GDM1 (cell line): Measurements from ENCODE around the gene BARX2.
"Not testable (repeated sequence)": the region's sequence is repeated elsewhere in the genome, so short reads cannot be mapped to it uniquely, and the experiment has no call there.

Source experiments
- DNase-seq: peaks from one replicate; lab custom pipeline; 2025; lab: John Stamatoyannopoulos, UW

BARX2 gene, protein sequence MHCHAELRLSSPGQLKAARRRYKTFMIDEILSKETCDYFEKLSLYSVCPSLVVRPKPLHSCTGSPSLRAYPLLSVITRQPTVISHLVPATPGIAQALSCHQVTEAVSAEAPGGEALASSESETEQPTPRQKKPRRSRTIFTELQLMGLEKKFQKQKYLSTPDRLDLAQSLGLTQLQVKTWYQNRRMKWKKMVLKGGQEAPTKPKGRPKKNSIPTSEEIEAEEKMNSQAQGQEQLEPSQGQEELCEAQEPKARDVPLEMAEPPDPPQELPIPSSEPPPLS

DNA sequence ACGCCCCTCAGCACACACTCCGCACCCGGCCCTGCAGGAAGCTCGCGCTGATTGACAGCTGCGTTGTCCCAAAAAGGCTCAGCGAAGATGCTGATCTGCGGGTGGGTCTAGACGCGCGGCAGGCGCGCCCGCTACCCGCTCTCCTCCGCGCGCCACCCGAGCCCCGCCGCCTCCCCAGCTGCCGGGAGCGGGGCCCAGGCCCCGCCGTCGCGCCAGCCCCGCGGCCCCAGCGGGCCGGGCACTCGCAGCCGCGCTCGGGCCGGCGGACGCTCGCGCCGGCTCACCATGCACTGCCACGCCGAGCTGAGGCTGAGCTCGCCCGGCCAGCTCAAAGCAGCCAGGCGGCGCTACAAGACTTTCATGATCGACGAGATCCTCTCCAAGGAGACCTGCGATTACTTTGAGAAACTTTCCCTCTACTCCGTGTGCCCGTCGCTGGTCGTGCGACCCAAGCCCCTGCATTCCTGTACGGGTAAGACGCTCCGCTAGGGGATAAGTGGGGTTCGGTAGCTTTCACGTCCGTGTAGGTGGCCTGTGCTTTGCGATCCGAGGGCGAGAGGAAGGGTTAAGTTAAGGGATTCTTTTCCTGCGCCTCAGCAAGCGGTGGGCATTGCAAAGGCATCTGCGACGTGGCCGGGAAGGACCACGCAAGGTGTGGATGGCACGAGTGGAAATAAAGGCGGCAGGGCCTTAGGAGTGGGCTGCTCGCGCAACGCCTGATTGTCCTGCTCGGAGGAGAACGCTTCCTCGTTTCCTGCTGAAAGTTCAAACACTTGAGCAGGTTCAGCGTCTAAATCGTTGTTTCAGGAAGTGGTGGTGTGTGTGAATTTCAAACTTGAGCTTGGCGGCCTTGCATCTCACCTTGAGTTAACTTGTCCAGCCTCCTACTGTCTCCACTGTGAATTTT, at the start of gene BARX2:
TSS of gene BARX2 (plus strand) at position 98 of the 907 bp plus-strand sequence. CDS start at position 286, 188 bp downstream.
- DNase-seq, result no peak

DNA sequence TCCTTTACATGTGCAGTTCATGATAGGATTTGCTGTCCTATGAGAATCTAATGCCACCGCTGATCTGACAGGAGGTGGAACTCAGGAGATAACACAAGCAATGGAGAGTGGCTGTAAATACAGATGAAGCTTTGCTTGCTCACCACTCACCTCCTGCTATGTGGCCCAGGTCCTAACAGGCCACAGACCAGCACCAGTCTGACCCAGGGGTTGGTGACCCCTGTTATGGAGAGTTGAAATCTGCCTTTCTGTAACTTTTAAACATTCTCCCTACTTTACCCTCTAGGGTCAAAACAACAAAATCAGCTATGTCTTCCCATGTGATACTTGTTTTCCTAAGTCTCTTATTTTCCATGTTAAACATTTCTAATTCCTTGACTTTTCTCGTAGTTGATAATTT, 48.7 kb upstream of the BARX2 start:
- no peak for DNase-seq

DNA sequence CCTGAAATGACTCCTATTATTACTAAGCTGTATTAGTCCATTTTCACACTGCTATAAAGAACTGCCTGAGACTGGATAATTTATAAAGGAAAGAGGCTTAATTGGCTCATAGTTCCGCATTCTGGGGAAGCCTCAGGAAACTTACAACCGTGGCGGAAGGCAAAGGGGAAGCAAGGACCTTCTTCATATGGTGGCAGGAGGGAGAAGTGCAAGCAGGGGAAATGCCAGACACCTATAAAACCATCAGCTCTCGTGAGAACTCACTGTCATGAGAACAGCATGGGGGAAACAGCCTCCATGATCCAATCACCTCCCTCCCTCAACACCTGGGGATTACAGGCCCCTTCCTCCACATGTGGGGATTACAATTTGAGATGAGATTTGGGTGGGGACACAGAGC, 47.9 kb upstream of the BARX2 start:
- not testable (repeated sequence) for DNase-seq

DNA sequence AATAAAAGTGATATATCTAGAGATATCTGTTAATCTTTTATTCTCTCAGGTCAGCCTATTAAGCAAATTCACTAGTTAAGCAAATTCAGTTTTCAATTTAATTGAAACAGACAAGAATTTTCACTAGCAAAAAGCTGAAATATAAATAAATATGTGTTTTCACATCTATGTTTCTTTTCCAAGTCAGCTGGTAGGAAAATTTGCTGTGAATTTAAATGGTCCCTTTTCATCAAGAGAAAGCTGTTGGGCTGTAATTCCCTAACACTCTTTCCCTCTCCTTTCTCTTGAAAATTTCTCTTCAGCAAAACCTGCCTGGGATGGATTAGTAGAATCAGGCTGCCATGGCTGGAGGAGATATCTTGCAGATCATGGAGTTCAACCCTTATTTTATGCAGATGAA, 46.9 kb upstream of the BARX2 start:
- no peak for DNase-seq

DNA sequence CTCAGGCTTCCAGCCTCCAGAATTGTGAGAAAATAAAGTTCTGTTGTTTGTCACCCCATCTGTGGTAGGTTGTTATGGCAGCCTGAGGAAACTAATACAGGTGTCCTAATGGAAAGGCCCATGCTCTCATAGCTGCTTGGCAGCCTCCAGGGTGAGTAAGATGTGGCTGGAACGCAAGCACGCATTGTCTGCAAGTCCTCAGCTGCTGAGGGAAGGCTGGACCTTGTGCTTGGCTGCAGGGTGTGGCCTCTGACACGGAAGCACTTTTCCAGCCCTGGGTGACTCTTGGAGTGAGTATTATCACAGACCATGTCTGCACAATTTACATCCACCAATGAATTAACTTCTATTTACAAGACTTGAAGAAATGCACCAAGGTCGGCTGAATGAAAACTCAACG, 44.4 kb upstream of the BARX2 start:
- DNase-seq, result no peak

DNA sequence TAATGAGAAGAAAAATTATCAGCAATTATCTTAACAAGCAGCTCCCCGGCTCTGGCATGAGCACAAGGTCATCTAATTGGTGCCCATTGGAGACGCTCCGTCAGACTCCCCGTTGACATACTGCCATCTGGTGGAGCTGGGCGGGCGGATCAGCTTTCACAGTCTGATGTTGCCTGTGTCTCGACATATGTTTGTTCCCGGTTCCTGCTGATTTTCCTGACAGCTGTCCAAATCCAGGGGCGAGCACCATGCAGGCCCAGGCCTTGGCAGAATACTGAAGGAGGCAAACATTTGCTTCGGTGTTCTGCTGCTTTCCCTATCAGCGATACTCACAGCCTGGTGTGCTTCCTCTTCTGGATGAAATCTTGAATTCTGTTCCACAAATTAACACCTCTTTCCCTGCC, 43.8 kb upstream of the BARX2 start:
- no peak for DNase-seq

DNA sequence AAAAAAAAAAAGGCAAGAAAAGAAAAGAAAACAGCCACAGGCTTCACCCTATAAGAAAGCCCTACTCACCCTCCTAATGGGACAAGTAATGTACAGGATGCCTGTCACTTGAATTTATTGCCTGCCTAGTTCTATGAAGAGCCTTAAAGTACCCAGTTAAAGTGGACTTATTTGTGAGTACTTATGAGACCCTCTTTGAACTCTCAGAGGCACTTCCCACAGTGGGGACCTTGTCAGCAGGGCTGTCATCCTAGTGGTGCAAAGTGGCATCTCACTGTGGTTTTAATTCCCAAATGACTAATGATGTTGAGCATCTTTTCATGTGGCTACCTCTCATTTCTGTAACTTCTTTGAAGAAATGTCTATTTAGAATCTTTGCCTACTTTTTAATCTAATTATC, 41.8 kb upstream of the BARX2 start:
- DNase-seq, result no peak

DNA sequence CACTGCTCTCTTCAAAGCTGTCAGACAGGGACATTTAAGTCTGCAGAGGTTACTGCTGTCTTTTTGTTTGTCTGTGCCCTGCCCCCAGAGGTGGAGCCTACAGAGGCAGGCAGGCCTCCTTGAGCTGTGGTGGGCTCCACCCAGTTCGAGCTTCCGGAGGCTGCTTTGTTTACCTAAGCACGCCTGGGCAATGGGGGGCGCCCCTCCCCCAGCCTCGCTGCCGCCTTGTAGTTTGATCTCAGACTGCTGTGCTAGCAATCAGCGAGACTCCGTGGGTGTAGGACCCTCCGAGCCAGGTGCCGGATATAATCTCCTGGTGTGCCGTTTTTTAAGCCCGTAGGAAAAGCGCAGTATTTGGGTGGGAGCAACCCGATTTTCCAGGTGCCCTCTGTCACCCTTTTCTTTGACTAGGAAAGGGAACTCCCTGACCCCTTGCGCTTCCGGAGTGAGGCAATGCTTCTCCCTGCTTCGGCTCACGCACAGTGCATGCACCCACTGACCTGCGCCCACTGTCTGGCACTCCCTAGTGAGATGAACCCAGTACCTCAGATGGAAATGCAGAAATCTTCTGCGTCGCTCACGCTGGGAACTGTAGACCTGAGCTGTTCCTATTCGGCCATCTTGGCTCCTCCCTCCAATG, 31.2 kb upstream of the BARX2 start:
- DNase-seq, result not testable (repeated sequence)

DNA sequence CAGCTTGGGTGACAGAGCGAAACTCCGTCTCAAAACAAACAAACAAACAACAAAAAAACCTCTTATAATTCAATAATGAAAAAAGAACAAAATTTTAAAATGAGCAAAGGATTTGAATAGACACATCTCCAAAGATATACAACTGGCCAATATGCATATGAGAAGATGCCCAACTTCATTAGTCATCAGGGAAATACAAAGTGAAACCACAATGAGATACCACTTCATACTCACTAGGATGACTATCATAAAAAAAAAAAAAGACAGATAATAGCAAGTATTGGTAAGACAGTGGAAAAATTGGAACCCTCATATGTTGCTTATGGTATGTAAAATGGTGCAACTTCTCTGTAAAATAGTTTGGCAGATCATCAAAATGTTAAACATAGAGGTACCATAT, 28.7 kb upstream of the BARX2 start:
- DNase-seq, result no peak

DNA sequence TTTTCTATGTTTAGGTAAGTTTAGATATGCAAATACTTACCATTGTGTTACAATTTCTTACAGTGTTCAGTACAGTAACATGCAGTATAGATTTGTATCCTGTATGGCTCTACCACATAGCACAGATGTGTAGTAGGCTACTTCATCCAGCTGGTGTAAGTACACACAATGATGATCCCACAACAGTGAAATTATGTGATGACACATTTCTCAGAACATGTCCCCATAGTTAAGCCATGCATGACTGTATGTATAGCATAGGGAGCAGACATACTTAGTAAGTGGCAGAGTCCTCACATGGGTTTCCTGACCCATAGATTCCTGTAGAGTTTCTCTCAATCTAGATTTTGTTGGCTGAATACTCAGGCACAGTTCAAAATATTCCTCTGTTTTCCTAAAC, 26.8 kb upstream of the BARX2 start:
- no peak for DNase-seq

DNA sequence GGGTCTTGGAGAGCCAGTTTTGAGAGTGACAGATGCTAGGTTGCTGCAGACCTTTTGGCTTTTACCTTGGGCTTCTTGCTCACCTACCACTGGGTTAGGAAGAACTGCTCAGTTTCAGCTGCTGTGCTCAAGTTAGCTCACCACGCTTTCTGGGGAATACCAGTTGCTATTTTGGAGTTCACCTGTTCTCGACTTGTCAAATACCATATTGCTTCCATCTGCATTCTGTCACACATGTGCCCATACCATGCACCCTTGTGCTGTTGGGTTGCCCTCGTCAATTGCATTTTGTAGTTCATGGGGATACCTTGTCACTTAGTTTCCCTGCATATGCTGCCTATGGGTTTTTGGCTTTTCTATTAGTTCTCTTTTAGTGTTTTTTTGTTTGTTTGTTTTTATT, 23.0 kb upstream of the BARX2 start:
- DNase-seq, result no peak

DNA sequence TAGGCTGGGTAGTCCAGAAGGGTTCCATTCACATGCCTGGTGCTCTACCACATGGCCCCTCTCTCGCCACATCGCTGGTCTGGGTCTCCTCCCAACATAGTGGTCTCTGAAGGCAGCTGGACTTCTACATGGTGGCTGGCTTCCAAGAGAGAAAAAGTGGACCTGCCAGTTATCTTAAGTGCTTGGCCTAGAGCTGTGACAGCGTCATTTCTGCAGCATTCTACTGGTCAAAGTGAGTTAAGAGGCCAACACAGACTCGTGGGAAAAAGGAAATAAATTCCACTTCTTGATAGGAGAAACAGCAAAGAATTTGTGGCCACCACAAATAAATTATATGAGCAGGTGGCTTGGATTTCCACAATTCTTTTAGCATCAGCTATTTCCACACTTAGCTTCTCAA, 21.0 kb upstream of the BARX2 start:
- no peak for DNase-seq

DNA sequence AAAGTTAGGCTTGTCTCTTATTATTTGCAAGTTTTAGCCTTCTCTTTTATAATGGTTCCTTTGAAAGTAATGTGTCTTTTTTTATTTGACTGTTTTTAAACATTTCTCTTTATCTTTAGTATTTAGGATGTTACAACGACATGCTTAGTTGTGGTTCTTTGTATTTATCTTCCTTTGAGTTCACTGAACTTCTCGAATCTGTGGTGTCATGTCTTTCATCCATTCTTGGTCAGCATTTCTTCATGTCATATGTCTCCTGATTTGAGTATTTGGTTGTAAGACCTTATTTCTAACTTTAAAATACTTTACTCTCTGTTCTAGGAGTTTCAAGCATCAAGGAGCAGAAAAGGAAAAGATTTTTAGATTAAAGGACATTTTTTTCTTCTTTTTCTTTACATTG, 15.9 kb upstream of the BARX2 start:
- DNase-seq, result no peak

DNA sequence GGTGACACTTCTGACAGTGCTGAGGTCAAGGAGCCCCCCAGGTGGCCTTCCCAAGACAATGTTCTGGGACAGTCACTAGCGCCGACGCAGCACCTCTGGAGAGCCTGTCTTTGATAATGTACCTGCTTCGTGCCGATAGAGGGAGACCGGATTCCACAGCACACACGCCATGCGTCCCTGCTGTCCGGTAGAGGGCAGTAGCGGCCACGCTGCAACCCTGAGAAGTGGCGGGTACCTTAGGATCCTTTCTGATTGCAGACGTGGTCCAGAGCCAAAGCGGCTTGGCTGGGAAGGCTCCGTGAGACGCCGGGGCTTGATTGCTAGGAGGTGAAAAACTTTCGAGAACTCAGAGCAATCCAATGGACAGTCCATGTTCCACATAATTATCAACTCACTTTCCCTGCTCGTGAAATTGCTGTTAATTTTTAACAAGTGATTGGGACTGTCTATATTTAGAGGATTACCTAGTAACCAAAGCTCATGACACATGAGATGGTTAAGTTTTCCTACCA, 11.4 kb upstream of the BARX2 start:
- peak; percentile 61 for DNase-seq

DNA sequence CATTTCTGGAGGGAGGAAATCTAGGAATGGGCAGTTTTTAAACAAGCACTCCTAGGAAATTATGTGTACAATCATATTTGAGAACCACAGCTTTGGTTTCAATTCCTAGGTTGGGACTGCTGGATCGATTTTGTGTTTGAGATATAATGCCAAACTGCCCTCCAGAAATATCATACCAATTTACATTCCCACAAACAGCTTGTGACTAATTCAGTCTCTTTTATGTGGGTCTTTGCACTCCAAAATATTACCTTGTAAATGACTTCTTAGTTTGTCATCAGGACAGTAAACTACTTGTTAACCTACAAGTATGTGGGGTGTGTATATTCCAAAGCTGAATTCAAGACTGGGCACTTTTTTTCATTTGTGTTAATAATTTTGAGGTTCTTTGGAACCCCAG, 9.8 kb upstream of the BARX2 start:
- DNase-seq, result no peak

DNA sequence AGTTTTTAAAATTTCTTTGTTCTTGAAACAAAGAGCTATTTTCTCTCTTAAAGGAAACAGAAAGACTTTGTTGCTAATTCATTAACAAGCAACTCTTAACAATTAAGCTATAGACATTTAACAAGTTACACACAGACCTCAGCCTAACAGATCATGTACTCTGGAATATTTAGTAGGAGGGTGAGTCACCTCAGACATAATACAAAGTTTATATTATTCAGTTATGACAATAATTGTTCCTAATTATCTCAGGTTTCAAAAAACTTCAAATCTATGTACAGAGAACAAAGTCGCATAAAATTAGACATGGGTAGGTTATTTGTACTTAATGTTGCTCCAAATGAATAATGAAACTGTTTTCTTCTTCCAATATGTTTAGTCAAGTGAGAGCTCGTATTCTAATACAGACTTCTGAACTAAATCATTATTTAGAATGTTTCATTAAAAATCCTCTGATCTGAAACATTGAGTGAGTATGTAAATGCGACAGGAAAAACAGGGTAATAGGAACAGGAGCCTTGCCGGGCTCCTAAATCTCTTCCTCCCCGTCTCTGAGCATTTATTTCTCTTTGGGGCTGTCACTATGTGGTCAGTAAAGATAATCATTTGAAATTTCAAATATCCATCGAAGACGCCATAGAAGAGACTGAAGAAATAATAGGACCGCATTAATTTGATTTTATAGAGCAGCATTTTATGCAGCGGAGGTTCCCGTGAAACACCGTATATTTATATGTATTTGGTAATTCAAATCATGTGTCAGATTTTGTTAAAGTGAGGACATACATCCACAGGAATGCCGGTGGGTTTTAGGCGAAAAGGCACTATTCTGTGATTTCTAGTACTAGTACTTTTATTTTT, 8.7 kb upstream of the BARX2 start:
- no peak for DNase-seq

DNA sequence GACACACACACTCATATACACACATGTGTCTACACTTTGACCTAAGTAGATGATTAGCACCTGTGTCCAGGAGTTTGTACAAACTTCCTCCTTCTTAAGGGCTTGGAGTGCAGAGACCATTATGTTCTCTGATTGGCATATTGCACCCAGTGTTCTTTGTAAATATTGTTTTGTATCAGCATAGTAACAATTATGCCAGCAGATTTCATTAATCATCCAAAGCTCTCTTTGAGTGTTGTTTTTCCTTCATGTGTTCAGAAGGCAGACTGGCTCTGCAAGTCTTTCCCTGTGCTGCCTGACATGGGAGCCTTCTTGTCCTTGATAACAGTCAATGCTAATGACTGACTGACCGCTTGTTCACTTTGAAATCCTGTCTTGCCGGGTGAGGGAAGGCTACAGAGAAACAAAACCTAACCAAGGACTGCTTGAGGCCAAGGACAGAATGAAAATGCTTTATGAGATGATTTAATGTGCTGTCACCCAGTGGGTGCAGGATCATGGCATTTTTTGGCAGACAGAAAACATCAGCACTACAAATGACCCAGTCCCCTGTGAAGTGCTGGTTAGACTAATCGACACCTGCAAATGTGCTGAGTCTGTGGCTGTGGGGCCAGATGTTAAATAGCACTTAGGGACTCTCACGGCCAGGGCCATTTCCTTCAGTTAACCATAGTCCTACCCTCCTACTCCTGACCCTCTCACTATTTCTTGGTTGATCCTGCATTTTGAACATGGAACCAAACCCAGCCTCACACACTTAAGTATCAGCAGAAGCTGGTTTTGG, 6.6 kb upstream of the BARX2 start:
- DNase-seq, result no peak

DNA sequence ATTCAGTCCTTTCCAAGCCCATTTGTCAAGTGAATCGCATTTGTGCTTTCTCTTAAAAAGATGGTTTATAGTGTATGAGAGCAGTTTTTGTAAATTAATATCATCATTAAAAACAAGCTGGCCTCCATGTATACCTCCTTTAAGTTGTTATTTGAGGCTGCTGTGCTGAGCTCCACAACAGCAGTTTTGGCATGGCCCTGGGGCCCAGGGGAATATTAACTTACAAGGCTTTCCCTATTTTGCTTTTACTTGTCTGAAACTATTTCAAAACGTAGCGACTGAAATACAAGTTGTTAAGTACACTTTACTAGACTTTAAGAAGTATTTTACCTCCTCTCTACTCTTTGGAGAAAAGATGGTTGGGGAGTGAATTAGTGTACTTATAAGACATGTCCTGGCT, 4.9 kb upstream of the BARX2 start:
- no peak for DNase-seq

DNA sequence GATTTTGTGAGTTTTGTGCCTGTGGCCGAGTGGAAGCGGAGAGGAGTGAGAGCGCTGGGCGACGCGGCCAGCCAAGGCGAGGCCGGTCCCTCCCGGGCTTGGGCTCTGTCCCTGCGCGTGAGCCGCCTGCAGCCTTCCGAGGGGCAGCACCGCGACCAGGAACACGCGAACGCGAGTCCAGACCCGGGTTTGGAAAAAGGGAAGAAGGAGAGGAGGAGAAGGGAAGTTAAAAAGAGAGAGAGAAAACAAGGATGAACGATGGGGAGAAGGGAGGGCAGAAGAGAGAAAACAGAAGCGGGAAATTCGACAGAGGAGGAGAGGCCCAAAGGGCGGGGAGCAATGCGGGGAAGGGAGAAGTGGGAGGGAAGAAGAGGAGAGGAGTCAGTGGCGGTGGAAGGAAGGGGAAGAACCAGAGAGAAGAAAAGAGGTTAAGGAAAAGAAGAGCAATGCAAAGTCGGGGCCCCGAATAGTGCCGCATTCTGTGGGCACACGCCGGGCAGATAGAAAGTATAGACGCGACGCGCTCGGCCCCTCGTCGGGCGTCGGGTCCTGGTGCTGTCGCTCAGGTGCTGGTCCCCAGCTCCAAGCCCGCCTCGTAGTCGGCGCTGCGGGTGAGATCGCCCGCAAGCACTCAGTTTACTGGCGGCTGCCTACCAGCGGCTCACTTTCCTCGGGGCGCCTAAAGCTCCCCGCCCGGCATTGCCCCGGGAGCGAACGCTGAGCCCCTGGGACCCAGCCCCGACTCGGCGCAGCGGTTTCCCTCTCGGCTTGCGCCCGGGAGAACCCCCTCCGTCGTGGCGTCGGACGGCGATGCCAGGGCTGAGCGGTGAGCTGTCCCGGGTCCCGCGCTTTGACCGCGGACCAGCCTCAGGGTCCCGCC, 2.8 kb upstream of the BARX2 start:
- DNase-seq, result no peak

DNA sequence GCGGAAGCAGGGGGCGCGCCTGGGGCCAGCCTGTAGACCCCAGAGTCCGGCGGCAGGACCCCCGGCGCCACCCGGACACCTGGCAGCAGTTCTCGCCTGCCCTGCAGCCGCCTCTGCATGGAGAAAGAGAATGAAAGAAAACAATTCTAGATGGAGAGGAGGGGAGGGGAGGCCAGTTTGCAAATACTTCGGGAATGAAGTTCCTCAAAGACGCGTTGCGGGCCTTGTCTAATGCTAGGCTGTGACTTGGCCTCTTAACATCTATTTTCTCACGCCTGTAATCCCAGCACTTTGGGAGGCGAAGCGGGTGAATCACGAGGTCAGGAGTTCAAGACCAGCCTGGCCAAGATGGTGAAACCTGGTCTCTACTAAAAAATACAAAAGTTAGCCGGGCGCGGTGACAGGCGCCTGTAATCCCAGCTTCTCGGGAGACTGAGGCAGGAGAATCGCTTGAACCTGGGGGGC, 2.1 kb upstream of the BARX2 start:
- DNase-seq, result no peak
